SK-N-SH (cell line): ENCODE results near the gene MGA. TPM values are rescaled to one million over a fixed set of nuclear protein-coding genes. Genes with fewer than 3 reads are reported as not detected.

Experiments used
- CTCF ChIA-PET: fragments of 300-600, 350-600 bp; formaldehyde crosslinking; extraction: SDS; loops from one replicate; lab custom pipeline; 2021; lab: Yijun Ruan, JAX
- POLR2A ChIA-PET: fragments of 350-600 bp; sonication (Branson Sonifier 250); formaldehyde crosslinking; extraction: SDS; loops from one replicate; lab custom pipeline; 2020; ENCODE audit warnings: antibody characterized with exemption, inconsistent platforms; lab: Yijun Ruan, JAX
- DNase-seq: peaks from one replicate; pipeline ENCODE4 v3.0.0; 2012
- H2AFZ ChIP-seq: fragments of 200-600 bp; sonication (generic); 2 replicates; pipeline ENCODE4 v1.8.1; 2016; ENCODE audit warnings: antibody characterized with exemption, mild to moderate bottlenecking, low read depth
- H3F3A ChIP-seq: fragments of 200-600 bp; sonication (generic); replicated peaks from 2 replicates; pipeline ENCODE3; 2016; ENCODE audit warnings: antibody characterized with exemption, mild to moderate bottlenecking; ENCODE audit not compliant: insufficient read depth
- H3K27ac ChIP-seq, 2 experiments: fragments of 200-500 bp in 1 of 2; fragments of 200-600 bp in 1 of 2; sonication (Bioruptor generic) in 1 of 2; sonication (generic), shearing (Covaris generic) in 1 of 2; 2 replicates each; pipeline versions ENCODE4 v1.5.1 to v1.6.1; 2014 to 2016; ENCODE audit warnings: low read depth in 2 of 2, inconsistent platforms in 1 of 2, low read length in 1 of 2, mild to moderate bottlenecking in 1 of 2, mixed read lengths in 1 of 2
- H3K27me3 ChIP-seq: fragments of 200-600 bp; sonication (generic), shearing (Covaris generic); 2 replicates; pipeline ENCODE4 v1.6.1; 2016; ENCODE audit warnings: mixed run types; ENCODE audit not compliant: insufficient read depth
- H3K36me3 ChIP-seq, 2 experiments: fragments of 200-500 bp in 1 of 2; fragments of 200-600 bp in 1 of 2; sonication (Bioruptor generic) in 1 of 2; sonication (generic) in 1 of 2; replicated peaks in 1 of 2; 2 replicates each; pipeline versions ENCODE3 to v1.5.1; 2014 to 2016; ENCODE audit warnings: low read length in 1 of 2, mild to moderate bottlenecking in 1 of 2; ENCODE audit not compliant: insufficient read depth in 2 of 2, control insufficient read depth in 1 of 2
- H3K4me1 ChIP-seq, 2 experiments: fragments of 200-500 bp in 1 of 2; fragments of 200-600 bp in 1 of 2; sonication (Bioruptor generic) in 1 of 2; sonication (generic), shearing (Covaris generic) in 1 of 2; 2 replicates each; pipeline versions ENCODE4 v1.5.1 to v1.6.1; 2014 to 2016; ENCODE audit warnings: low read depth in 1 of 2, low read length in 1 of 2, mixed run types in 1 of 2; ENCODE audit not compliant: insufficient read depth in 2 of 2, control insufficient read depth in 1 of 2
- H3K4me2 ChIP-seq: fragments of 200-600 bp; sonication (generic), shearing (Covaris generic); 2 replicates; pipeline ENCODE4 v1.6.1; 2017; ENCODE audit warnings: mixed run types
- H3K4me3 ChIP-seq, 2 experiments: fragments of 200-500 bp in 1 of 2; fragments of 200-600 bp in 1 of 2; sonication (Bioruptor generic) in 1 of 2; sonication (generic), shearing (Covaris generic) in 1 of 2; 2 replicates each; pipeline versions ENCODE4 v1.5.1 to v1.8.1; 2014 to 2016; ENCODE audit warnings: low read depth in 2 of 2, inconsistent platforms in 1 of 2, low read length in 1 of 2, mild to moderate bottlenecking in 1 of 2, mixed read lengths in 1 of 2, moderate library complexity in 1 of 2
- H3K79me2 ChIP-seq: fragments of 200-600 bp; sonication (generic); 2 replicates; pipeline ENCODE4 v1.8.1; 2017; ENCODE audit warnings: mild to moderate bottlenecking; ENCODE audit not compliant: insufficient read depth
- H3K9ac ChIP-seq: fragments of 200-600 bp; sonication (generic); 2 replicates; pipeline ENCODE4 v1.6.1; 2017; ENCODE audit warnings: mixed run types
- H3K9me2 ChIP-seq: fragments of 200-600 bp; sonication (generic); 2 replicates; pipeline ENCODE4 v1.6.1; 2017; ENCODE audit warnings: mixed run types
- H3K9me3 ChIP-seq: fragments of 200-600 bp; sonication (generic); 2 replicates; pipeline ENCODE4 v1.6.1; 2017; ENCODE audit warnings: mixed run types, mild to moderate bottlenecking, moderate library complexity
- H4K20me1 ChIP-seq: fragments of 200-600 bp; sonication (generic); 2 replicates; pipeline ENCODE4 v1.6.1; 2017; ENCODE audit warnings: mild to moderate bottlenecking, mixed run types; ENCODE audit not compliant: insufficient read depth
- ELF1 ChIP-seq: IDR thresholded peaks from 2 replicates; pipeline ENCODE4 v1.4.0; 2012
- EP300 ChIP-seq, 2 experiments: IDR thresholded peaks; 2 replicates each; pipeline versions ENCODE4 v1.4.0 to v1.6.1; 2012; ENCODE audit warnings: borderline replicate concordance in 1 of 2, low read depth in 1 of 2, low read length in 1 of 2
- EZH2phosphoT487 ChIP-seq: fragments of 200-600 bp; sonication (generic); IDR thresholded peaks from 2 replicates; pipeline ENCODE4 v1.6.1; 2017; ENCODE audit warnings: low read depth, mixed run types, mild to moderate bottlenecking, antibody characterized with exemption, moderate library complexity, borderline replicate concordance
- FOXJ3 ChIP-seq: sonication (generic); formaldehyde crosslinking; IDR thresholded peaks from 2 replicates; pipeline ENCODE4 v1.5.1; 2020; ENCODE audit warnings: mild to moderate bottlenecking, missing genetic modification reagents
- GATA2 ChIP-seq: sonication (generic); formaldehyde crosslinking; IDR thresholded peaks from 2 replicates; pipeline ENCODE4 v1.5.0; 2020; ENCODE audit warnings: mild to moderate bottlenecking, missing genetic modification reagents
- MXI1 ChIP-seq: IDR thresholded peaks from 2 replicates; pipeline ENCODE4 v1.6.1; 2012; ENCODE audit warnings: mild to moderate bottlenecking, low read depth, low read length, improper control_type of control experiment
- NRF1 ChIP-seq: IDR thresholded peaks from 2 replicates; pipeline ENCODE4 v1.6.1; 2012; ENCODE audit warnings: low read depth, mild to moderate bottlenecking, low read length
- RAD21 ChIP-seq: IDR thresholded peaks from 2 replicates; pipeline ENCODE4 v1.6.1; 2012; ENCODE audit warnings: mild to moderate bottlenecking, low read length
- RCOR1 ChIP-seq: fragments of 150-350 bp; IDR thresholded peaks from 2 replicates; pipeline ENCODE4 v1.6.1; 2017; ENCODE audit warnings: antibody characterized with exemption, low read length
- SIN3A ChIP-seq: IDR thresholded peaks from 2 replicates; pipeline ENCODE4 v1.6.1; 2012; ENCODE audit warnings: low read depth, mild to moderate bottlenecking, low read length, moderate library complexity, borderline replicate concordance
- TAF1 ChIP-seq: IDR thresholded peaks from 2 replicates; pipeline ENCODE4 v1.6.1; 2012; ENCODE audit warnings: low read depth, mild to moderate bottlenecking, low read length, moderate library complexity, borderline replicate concordance
- TEAD4 ChIP-seq: IDR thresholded peaks from 2 replicates; pipeline ENCODE4 v1.4.0; 2012; ENCODE audit warnings: mild to moderate bottlenecking, borderline replicate concordance; ENCODE audit not compliant: insufficient read depth
- WGBS: methylation state at CpG from one replicate; pipeline ENCODE4 v1.1.6; 2017; ENCODE audit warnings: low lambda C conversion rate; 5-methylcytosine and 5-hydroxymethylcytosine counted together
- polyA plus RNA-seq, 3 experiments: library from polyadenylated mRNA; depleted of rRNA; stranded (reverse); fragments of >200 nt; gene quantifications; 2 replicates each; pipeline ENCODE4 v1.2.3, GENCODE V29; 2012
- TF ChIP-seq, protein P1 (sequence below): IDR thresholded peaks from 2 replicates; pipeline ENCODE4 v1.6.1; 2012; ENCODE audit warnings: mild to moderate bottlenecking, low read depth, low read length, moderate library complexity

The MGA gene
- polyA plus RNA-seq, 1 of the 3 experiments (the other 2 are of a cell fraction) = 2.3 TPM

DNA sequence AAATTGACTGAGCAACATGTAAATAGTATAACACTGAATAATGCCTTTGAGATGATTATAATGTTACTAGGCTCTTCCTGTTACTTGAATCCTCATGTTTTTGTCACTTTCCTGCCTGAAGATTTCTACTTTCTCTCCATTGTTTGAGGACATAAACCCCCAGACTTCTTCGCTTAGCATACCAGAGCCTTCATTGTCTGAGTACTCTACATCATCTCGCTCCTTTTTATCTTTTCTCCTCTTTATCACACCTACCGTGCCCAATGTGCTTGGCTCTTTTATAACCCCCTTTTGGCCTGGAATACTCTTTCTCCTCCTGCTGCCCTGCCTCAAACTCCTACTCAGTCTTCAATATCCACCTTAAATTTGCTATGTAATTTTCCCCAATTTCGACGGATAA, 30.3 kb upstream of the MGA start:
- no peak overlapping the region for H3K4me3 ChIP-seq
- H2AFZ ChIP-seq = no peak overlapping the region
- H3K9me3 ChIP-seq = no peaks in the 10 kb centered on the region
- 96% methylated on average over 5 of the region's 5 CpGs for WGBS
- H3F3A ChIP-seq = no peaks in the 10 kb centered on the region
- POLR2A ChIA-PET = interaction anchor here (0.8 kb wide), 2 partner anchors 9 to 86 kb away, joined by 3 to 4 read pairs; partner anchors contain the start of gene RPAP1
- no peak overlapping the region for H3K9ac ChIP-seq
- H3K4me2 ChIP-seq = no peak overlapping the region
- H3K79me2 ChIP-seq = no peaks in the 10 kb centered on the region
- no peaks in the 10 kb centered on the region for H3K9me2 ChIP-seq
- TF ChIP-seq FOXJ3 = no peak
- no peak for TF ChIP-seq NRF1
- TF ChIP-seq GATA2 = no peak
- no peak for TF ChIP-seq MXI1
- TF ChIP-seq RCOR1 = no peak
- TF ChIP-seq, protein P1, sequence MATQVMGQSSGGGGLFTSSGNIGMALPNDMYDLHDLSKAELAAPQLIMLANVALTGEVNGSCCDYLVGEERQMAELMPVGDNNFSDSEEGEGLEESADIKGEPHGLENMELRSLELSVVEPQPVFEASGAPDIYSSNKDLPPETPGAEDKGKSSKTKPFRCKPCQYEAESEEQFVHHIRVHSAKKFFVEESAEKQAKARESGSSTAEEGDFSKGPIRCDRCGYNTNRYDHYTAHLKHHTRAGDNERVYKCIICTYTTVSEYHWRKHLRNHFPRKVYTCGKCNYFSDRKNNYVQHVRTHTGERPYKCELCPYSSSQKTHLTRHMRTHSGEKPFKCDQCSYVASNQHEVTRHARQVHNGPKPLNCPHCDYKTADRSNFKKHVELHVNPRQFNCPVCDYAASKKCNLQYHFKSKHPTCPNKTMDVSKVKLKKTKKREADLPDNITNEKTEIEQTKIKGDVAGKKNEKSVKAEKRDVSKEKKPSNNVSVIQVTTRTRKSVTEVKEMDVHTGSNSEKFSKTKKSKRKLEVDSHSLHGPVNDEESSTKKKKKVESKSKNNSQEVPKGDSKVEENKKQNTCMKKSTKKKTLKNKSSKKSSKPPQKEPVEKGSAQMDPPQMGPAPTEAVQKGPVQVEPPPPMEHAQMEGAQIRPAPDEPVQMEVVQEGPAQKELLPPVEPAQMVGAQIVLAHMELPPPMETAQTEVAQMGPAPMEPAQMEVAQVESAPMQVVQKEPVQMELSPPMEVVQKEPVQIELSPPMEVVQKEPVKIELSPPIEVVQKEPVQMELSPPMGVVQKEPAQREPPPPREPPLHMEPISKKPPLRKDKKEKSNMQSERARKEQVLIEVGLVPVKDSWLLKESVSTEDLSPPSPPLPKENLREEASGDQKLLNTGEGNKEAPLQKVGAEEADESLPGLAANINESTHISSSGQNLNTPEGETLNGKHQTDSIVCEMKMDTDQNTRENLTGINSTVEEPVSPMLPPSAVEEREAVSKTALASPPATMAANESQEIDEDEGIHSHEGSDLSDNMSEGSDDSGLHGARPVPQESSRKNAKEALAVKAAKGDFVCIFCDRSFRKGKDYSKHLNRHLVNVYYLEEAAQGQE = no peak
- TF ChIP-seq TEAD4 = no peak
- no peak for TF ChIP-seq EP300 (IDR thresholded peaks at IDR 0.05; ENCODE audit: borderline replicate concordance in 1 of 2, low read depth in 1 of 2, low read length in 1 of 2)
- no peak for TF ChIP-seq SIN3A
- no peak for TF ChIP-seq EZH2phosphoT487
- TF ChIP-seq, all 33 proteins: peak for 0
- Histone ChIP-seq H3K4me1 (no peaks in the 10 kb centered on the region; a peak in 2 of 4 replicates), H4K20me1 (no peaks in the 10 kb centered on the region), H3K36me3 (no peaks in the 10 kb centered on the region), H3K27me3 (no peaks in the 10 kb centered on the region), H3K27ac (no peak overlapping the region)
- CTCF ChIA-PET = interaction anchor here (0.9 to 1.2 kb wide), 2 partner anchors 26 to 72 kb away, joined by 3 to 4 read pairs; no protein-coding TSS in a partner anchor
- no peak for DNase-seq

DNA sequence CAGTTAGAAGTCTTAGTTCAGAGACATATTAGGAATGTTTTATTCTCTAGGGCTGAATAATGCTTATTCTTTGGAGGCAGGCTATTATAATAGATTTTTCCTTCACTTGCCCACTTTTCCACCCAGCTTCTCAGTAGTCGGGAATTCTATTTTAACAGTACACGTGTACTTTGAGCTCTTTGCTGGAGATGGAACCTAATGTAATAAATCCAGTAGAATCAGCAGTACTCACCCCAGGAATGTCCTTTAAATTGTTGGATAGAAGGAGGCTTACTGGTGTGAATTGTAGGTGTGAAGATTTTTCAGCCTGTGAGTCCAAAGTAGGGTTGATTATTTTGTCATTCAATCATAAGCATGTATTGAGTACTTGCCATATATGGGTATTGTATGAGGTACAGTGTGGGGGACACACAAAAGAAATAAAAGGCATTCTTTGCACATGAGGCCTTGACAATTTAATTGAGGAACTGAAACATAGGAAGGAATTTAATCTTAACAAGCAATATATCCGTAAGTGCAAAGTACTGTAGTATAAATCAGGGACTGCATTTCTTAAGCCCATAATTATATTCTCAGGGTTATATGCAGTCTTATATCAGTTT, 29.5 kb upstream of the MGA start:
- H3K36me3 ChIP-seq = no peaks in the 10 kb centered on the region
- H4K20me1 ChIP-seq = no peaks in the 10 kb centered on the region
- H2AFZ ChIP-seq = no peak overlapping the region
- POLR2A ChIA-PET = interaction anchor here (0.8 kb wide), 1 partner anchor 87 kb away, joined by 3 read pairs; the partner anchor contains the start of gene RPAP1
- CTCF ChIA-PET = interaction anchor here (0.9 kb wide), 1 partner anchor 27 kb away, joined by 4 read pairs; no protein-coding TSS in a partner anchor
- no peak for TF ChIP-seq TEAD4
- no peak for TF ChIP-seq RAD21
- no peak for TF ChIP-seq TAF1
- no peak for TF ChIP-seq ELF1
- no peaks in the 10 kb centered on the region for H3F3A ChIP-seq
- H3K9ac ChIP-seq = no peak overlapping the region
- H3K27ac ChIP-seq = no peak overlapping the region
- no peaks in the 10 kb centered on the region; a peak in 2 of 4 replicates for H3K4me1 ChIP-seq
- no peak overlapping the region for H3K4me2 ChIP-seq
- no peaks in the 10 kb centered on the region for H3K27me3 ChIP-seq
- H3K4me3 ChIP-seq = no peak overlapping the region
- WGBS = 93% methylated on average over 3 of the region's 3 CpGs
- DNase-seq = no peak
- H3K79me2 ChIP-seq = no peaks in the 10 kb centered on the region
- H3K9me2 ChIP-seq = no peaks in the 10 kb centered on the region
- H3K9me3 ChIP-seq = no peaks in the 10 kb centered on the region
